Neural crest cell (in vitro differentiated cells): ENCODE measurements around the gene GALNT18. TPM values are rescaled to one million over a fixed set of nuclear protein-coding genes. Genes with fewer than 3 reads are reported as not detected.

Experiments used
- DNase-seq: peaks from one replicate; pipeline ENCODE4 v3.0.0; 2021; ENCODE audit warnings: low read depth, mixed read lengths, low spot score
- H3K27ac Mint-ChIP-seq: one replicate; pipeline ENCODE4 v1.8.0; 2021; ENCODE audit warnings: mild to moderate bottlenecking, mixed read lengths; ENCODE audit not compliant: unreplicated experiment
- H3K27me3 Mint-ChIP-seq: 2 replicates; pipeline ENCODE4 v1.8.0; 2021; ENCODE audit warnings: low read depth, mild to moderate bottlenecking, mixed read lengths
- H3K36me3 Mint-ChIP-seq: 2 replicates; pipeline ENCODE4 v1.8.0; 2021; ENCODE audit warnings: low read depth, mild to moderate bottlenecking, mixed read lengths
- H3K4me1 Mint-ChIP-seq: 2 replicates; pipeline ENCODE4 v1.8.0; 2021; ENCODE audit warnings: mixed read lengths
- H3K4me3 Mint-ChIP-seq: one replicate; pipeline ENCODE4 v1.8.0; 2021; ENCODE audit warnings: mild to moderate bottlenecking, mixed read lengths
- H3K9me3 Mint-ChIP-seq: 2 replicates; pipeline ENCODE4 v1.8.0; 2021; ENCODE audit warnings: mixed read lengths
- total RNA-seq: library from RNA; stranded (reverse); gene quantifications from 2 replicates; pipeline ENCODE4 v1.2.1, GENCODE V29; 2021
- TF ChIP-seq, protein P1 (sequence below): fragments of 200-600 bp; sonication (generic); conservative IDR thresholded peaks from 2 replicates; pipeline ENCODE4 v1.5.0; 2021; ENCODE audit warnings: antibody characterized with exemption, mild to moderate bottlenecking

GALNT18 gene
- total RNA-seq, 1 donor from 2014 or later, result 2.8 TPM

DNA sequence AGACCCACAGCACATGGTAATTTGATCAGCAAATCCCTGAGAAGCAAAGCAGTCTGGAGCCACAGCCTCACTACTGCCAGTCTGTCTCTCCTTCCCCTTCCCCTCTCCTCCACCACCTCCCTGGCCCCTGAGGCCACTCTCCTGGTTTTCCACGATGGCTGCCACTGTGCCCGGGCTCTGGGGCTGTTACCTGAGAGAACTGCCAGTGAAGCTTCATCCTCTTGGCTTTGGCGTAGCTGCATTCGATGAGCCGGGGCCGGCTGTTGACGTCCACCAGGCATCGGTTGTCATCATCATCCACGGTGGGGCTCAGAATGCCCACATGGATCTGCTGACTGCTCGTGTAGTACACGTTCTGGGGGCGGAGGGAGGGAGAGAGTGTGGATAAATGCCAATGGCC is 329.0 kb downstream of the GALNT18 start:
- Mint-ChIP-seq H3K27me3 (no peaks in the 10 kb centered on the region), H3K9me3 (no peaks in the 10 kb centered on the region), H3K36me3 (no peaks in the 10 kb centered on the region), H3K27ac (peak overlapping the region; percentile 62), H3K4me1 (peaks cover 4% of the 10 kb centered on the region), H3K4me3 (no peak overlapping the region)
- DNase-seq, result no peak
- TF ChIP-seq, protein P1, sequence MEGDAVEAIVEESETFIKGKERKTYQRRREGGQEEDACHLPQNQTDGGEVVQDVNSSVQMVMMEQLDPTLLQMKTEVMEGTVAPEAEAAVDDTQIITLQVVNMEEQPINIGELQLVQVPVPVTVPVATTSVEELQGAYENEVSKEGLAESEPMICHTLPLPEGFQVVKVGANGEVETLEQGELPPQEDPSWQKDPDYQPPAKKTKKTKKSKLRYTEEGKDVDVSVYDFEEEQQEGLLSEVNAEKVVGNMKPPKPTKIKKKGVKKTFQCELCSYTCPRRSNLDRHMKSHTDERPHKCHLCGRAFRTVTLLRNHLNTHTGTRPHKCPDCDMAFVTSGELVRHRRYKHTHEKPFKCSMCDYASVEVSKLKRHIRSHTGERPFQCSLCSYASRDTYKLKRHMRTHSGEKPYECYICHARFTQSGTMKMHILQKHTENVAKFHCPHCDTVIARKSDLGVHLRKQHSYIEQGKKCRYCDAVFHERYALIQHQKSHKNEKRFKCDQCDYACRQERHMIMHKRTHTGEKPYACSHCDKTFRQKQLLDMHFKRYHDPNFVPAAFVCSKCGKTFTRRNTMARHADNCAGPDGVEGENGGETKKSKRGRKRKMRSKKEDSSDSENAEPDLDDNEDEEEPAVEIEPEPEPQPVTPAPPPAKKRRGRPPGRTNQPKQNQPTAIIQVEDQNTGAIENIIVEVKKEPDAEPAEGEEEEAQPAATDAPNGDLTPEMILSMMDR, result no peak

DNA sequence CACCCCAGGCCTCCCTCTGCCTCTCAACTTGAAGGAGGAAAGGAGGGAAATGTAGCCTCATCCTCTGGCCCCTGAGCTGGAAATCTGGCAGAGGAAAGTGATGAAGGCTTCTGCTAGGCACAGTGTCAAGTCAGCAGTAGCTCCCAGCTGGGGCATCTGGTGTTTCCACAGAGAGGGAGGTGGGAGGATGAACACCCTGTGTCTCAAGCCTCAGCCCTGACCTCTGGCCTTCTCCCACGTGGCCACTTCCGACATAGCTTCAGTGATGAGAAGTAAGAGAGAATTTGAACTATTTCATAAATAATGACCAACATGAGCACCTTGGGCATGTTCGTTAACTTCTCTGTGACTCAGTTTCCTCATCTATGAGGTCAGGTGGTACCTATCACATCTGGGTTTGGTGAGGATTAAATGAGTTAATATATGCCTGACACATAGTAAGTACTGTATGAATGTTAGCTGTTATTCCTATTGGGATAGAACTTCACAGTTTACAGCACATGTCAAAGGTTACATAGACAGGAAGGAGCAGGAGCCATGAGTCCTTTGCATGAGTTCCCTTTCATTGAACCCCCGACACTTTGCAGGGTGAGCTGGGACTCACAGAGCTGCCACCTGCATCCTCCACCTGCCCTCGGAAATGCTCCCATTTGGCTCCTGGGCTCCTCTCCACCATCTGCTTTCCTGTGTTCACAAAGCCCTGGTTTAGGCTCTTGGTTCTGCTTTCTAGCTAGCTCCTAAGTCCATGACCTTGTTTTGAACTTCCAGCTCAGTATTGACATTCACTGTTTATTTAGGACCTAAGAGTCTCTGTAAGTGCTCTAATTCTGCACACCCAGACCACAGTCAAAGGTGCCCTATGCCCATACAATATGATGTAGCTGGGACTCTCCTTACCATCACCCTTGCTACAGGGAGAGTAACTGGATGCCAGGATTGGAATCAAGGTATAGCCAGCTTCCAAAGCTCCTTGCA is 330.5 kb downstream of the GALNT18 start:
- Mint-ChIP-seq H3K4me3 (no peak overlapping the region), H3K9me3 (no peaks in the 10 kb centered on the region), H3K27ac (no peak overlapping the region), H3K27me3 (no peaks in the 10 kb centered on the region), H3K36me3 (no peaks in the 10 kb centered on the region), H3K4me1 (peaks cover 4% of the 10 kb centered on the region)
- TF ChIP-seq, protein P1, result no peak
- DNase-seq, result no peak

DNA sequence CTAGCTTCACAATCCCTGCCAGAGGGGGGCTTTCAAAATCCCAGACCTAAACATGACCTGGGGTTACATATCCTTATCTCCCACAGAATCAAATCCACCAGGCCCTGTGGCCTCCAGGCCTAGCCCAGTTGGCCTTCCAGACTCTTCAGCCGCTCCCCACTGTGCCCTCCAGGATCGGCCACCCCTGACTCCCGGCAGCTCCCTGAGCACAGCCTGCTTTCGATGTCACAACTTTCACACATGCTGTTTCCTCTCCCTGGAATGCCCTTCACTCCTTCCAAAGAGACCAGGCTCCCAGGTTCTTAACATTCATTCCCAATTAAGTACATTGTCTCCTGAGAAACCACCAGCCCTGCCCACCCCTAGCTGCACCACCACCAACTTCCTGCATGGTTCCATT is 331.5 kb downstream of the GALNT18 start:
- H3K36me3 Mint-ChIP-seq, result no peaks in the 10 kb centered on the region
- TF ChIP-seq, protein P1, result no peak
- H3K4me1 Mint-ChIP-seq, result peaks cover 4% of the 10 kb centered on the region
- H3K4me3 Mint-ChIP-seq, result no peak overlapping the region
- H3K27ac Mint-ChIP-seq, result peak overlapping the region; percentile 54
- H3K27me3 Mint-ChIP-seq, result no peaks in the 10 kb centered on the region
- DNase-seq, result no peak
- no peaks in the 10 kb centered on the region for H3K9me3 Mint-ChIP-seq

DNA sequence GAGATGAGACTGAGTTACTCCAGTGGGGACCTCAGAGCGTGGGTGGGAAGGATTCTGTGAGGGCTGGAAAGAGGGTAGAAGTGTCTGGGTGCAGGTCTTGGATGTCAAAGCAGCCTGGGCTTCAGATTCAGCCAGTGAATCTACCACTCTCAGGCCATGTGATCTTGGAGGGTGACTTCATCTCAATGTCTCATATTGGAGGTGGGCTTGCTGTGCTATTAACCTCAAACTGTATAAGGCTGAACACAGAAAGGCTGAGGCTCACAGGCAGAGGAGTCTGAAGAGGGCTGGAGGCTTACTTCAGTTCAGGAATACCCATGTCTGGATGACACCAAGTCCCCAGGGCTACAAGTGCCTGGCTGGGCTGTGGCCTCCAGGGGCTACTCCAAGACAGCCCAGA is 332.1 kb downstream of the GALNT18 start:
- Mint-ChIP-seq H3K4me3 (no peak overlapping the region), H3K36me3 (no peaks in the 10 kb centered on the region), H3K4me1 (peaks cover 4% of the 10 kb centered on the region), H3K9me3 (no peaks in the 10 kb centered on the region), H3K27ac (peak overlapping the region; percentile 23), H3K27me3 (no peaks in the 10 kb centered on the region)
- TF ChIP-seq, protein P1, result no peak
- DNase-seq, result no peak

DNA sequence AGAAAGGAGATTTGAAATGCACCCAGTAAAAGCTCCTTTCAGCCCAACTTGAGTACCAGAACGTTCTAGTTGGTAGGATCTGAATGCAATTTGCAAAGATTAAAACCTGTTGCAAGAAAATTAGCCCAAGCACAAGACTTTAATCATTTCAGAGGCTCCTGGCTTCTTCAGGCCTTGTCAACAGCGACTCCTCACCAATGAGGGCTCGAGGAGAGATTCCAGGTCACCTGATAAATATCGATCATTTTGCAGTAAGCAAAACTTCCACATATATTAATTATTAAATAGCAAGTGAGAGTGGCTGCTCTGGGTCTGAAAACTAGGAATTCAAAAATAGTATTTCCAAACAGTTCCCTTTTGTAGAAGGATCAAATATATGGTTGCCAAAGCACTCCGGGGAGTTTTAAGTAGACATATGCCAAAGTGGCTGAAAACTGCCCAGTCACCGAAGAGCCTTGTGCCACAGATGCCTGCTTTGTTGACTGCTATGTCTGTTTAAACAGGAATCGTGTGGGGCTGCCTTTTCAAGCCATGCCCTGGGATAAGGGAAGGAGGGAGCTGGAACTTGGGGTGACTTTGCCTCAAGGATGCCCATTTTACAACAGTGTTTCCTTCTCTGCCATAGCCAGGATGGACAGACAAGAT is 332.7 kb downstream of the GALNT18 start:
- peak overlapping the region; percentile 23 for H3K27ac Mint-ChIP-seq
- DNase-seq, result no peak
- no peaks in the 10 kb centered on the region for H3K9me3 Mint-ChIP-seq
- H3K36me3 Mint-ChIP-seq, result no peaks in the 10 kb centered on the region
- H3K27me3 Mint-ChIP-seq, result no peaks in the 10 kb centered on the region
- H3K4me1 Mint-ChIP-seq, result peaks cover 4% of the 10 kb centered on the region
- TF ChIP-seq, protein P1, result no peak
- no peak overlapping the region for H3K4me3 Mint-ChIP-seq
